GM19372 (cell line): ENCODE measurements around the gene TBL1X.
A peak's percentile ranks its signal among the peaks of the same experiment; 100 is the strongest.
"Not testable (repeated sequence)": the region's sequence is repeated elsewhere in the genome, so short reads cannot be mapped to it uniquely, and the experiment has no call there.

ENCODE experiments used
- ATAC-seq: cut with Tn5 transposase; IDR thresholded peaks from one replicate; pipeline ENCODE4 v1.9.1; 2021; ENCODE audit warnings: mild to moderate bottlenecking, low read depth, moderate library complexity; ENCODE audit not compliant: unreplicated experiment

TBL1X gene

DNA sequence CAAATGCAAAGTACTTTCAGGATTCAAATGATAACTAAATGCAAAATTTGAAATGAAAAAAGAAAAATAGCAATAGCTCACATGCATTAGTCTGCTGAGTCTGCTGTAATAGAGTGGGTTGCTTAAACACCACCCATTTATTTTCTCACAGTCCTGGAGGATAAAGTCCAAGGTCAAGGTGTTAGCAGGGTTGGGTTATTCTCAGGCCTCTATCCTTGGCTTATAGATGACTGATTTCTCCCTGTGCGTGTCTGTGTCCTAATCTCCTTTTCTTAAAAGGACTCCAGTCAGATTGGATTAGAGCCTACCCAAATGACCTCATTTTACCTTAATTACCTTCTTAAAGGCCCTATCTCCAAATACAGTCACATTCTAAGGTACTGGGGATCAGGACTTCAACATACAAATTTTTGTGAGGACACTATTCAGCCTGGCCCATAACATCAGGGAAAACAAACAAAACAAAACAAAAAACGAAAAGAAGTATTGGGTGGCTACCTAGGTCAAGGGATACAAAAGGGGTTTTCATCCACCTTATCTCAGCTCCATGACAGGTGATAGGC is 6.3 kb upstream of the TBL1X start:
- ATAC-seq = no peak

DNA sequence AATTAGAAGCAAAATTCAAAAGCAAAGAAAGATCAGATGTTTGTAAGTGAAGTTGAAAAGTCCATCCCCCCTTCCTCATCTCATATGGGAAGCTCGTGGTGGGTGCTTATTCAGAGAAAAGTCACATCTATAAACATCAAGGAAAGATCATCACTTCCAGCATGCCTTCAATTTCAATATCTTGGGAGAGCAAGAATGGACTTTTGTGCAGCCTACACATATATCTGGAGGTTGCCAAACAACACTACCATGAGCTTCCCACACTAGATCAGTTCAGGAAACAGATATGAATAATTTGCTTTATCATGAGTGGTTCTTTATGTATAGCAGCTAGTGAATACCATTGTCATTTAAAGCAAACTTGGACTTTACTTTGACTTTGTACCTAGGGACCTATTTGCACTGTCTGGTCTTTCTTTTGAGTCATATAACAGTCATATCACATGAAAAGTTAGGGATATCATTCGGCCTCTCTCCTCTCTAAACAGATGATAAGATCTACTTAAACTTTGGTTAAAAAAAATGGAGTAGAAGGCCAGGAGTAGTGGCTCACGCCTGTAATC is 5.6 kb upstream of the TBL1X start:
- ATAC-seq = no peak

DNA sequence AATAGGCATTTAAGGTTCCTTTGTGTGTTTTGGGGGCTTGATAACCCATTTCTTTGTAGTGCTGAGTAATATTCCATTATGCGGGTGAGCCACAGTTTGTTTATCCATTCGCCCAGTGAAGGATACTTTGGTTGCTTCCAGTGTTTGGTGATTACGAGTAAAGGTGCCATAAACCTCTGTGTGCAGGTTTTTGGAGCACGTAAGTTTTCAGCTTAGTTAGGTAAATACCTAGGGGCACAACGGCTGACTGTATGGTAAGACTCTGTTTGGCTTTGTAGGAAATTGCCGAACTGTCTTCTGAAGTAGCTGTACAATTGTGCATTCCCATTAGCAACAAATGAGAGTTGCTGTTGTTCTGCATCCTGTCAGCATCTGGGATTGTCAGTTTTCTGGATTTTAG is 3.8 kb upstream of the TBL1X start:
- ATAC-seq = no peak

DNA sequence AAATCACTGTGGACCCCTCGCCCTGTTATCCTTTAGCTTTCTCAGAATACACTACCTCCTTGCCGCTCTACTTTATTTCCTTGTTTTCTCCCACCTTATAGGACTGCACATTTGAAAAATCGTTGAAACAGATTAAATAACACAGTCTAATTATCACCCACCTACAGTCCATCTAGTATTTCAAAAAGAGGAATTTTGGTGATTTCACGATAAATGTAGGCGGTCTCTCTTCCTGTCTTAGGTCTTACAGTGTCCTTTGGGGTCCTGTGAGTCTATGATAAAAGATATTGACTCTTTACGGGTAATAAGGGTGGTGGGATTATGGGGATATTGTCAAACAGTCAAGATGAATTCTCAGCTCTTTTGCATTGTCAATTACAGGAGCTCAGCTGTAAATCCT is 2.4 kb upstream of the TBL1X start:
- no peak for ATAC-seq

DNA sequence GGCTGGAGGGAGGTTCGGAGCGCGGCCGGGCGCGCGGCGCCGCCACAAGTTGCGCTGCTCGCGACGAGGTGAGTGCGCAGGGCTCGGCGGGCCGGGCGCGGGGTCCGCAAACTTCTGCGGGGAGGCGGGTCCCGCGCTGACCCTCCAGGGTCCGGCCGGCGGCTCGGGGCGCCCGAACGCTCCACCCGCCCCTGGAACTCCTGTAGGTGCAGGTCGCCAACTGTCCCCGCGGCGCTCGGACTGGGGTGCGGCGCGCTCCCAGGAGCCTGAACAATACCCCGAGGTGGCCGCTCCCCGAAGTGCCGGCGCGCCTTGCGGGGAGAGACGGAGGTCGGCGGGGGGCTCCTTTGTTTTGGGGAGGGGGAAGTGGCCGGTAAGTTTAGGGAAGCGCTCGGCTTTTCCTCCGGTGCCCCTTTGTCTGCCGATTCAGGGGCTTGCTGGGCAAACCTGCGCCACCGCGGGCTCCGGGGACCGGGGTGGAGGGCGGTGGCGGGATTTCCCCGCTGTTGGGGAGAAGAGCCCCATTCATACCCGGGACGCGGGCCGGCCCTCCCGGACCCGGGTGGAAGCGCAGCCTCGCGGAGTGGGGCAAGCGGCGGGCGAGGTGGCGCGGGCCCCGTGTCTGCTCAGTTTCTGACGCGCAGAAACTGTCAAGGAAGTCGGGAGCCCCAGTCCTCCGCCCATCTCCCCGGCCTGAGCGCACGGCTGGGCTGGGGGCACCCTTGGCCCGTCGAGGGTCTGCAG is 694 bp downstream of the TBL1X start:
- ATAC-seq = peak; percentile 8

DNA sequence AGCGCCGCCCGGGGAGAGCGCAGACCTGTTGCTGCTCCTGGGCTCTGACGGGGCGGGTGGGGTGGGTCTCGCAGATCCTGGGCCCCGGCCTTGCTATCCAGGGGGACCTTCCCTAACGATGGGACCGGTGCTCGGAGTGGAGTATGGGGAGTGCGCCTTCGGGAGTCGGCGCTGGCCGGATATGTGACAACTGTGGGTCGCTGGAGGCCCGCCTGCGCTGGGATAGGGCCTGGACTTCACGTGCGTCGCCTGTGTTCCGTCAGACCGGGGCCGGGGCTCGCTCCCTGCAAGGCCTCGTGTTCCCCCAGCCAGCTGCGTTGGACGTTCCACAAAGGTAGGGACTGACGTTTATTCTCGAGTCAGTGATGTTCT is 1.3 kb downstream of the TBL1X start:
- ATAC-seq = no peak

DNA sequence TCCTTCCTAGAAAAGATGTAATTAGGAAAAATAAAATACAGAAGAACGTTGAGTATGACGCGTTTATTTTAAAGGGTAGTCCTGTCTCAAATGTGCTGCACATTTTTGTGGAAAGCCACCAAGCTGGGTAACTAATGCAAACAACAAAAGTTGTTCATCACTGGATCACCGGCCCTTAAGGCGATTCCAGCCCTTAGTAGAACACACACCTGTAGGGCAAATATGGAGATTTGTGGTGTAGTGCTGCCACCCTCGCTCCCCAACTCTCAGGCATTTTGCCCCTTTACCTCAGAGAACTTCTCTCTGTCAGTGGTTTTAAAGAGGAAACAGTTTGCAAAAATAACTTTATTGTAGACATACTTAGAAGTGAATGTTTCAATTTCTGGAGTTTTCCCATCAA is 1.9 kb downstream of the TBL1X start:
- no peak for ATAC-seq

DNA sequence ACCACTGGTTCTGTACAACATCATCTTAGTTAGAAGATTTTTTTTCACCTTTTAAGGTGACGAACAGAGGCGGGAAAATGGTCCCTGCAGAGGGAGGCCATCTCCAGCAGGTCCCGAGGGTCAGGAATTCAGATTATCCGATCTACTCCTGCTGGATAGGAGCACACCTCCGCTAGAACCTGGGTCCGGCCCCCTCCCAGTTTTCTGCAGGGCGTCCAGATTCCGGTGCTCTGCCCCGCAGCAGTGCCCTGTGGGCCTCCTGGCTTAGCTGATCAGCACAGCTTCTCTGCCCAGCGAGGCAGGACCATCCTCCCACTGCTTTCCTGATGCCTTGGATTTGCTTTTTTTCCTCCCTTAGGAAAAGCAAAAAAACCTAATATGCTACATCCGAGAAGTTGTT is 2.3 kb downstream of the TBL1X start:
- ATAC-seq = no peak

DNA sequence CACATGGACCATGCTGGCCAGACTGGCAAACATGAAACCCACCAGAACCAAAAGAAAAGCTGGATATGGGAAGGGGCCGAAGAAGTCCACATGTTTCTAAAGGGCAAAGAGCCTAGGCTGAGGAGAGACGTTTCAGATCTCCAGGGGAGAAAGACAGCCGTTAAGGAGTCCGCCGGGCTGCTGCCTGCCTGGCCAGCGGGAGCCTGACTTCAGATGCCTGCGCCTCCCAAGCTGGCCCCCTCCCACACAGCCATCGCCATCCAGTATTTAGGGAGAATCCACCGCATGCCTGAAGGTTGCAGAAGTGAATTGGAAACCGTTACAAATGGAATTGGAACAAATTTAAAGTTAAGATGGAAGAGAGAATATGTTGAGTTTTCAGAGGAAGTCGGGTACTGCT is 2.9 kb downstream of the TBL1X start:
- ATAC-seq = no peak

DNA sequence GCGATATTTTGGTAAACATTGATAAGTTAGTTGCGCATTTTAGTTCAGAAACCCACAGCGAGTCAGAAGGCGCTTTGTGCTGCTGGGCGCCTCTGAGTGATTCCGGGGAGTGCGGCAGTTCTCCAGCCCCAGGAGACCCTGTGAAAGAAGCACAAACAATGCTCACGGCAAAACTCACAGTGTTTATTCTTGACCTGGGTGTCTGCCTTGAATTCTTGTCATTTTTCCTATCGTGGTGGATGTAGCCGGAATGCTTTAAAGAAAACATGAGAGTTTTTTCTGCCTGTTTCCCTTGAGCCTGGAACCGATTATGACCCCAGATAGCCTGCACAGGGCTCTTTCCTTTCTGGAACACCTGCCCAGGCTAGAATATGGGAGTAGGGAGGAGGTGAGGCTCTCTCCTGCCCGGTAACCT is 6.7 kb downstream of the TBL1X start:
- no peak for ATAC-seq

DNA sequence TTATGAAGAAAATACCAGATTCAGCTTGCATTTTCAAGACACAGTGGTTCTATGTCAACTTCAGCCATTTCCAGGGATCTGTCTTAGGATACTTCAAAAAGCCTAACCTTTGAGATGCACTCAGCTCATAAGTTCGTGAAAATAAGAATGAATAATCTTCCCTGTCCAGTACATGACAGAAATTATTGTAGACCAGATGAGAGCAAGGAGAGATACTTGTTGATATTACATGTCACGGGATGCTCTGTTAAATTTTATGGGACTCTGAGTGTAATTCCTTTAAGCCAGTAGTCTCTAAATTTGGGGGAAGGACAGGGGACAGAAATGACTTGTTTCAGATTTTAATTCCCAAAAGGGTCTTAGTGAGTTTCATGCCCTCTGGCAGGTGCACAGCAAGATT is 8.8 kb downstream of the TBL1X start:
- no peak for ATAC-seq

DNA sequence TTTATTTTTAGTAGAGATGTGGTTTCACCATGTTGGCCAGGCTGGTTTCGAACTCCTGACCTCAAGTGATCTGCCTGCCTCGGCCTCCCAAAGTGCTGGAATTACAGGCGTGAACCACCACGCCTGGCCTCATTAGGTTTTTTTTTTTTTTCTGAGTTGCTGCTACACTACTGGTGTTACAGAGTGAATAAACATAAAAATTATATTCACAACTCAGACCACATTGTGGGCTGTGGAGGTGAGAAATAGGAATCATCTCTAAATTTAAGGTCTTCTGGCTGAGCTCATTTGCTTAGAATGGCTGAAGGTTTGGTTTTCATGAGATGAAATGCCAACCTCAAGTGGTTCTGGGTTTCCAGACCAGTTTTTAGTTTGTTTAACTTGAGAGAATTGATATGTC is 10.6 kb downstream of the TBL1X start:
- ATAC-seq = not testable (repeated sequence)

DNA sequence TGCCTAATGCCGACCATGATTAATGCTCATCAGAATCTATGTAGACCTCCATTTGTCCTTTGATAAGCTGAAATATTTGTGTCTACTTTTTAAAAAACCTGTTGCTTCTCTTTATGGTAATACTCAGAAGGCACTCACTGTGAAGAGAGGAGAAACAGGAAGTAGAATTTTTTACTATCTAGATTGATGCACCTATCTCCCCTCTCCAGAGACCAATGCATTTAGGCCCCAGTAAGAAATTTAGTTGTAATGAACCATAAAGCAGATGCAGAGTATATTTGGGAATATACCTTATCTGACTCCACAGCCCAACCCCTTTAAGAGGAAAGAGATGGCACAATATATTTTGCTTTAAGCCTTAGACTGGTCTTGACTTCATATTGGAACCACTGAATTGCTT is 11.1 kb downstream of the TBL1X start:
- ATAC-seq = no peak

DNA sequence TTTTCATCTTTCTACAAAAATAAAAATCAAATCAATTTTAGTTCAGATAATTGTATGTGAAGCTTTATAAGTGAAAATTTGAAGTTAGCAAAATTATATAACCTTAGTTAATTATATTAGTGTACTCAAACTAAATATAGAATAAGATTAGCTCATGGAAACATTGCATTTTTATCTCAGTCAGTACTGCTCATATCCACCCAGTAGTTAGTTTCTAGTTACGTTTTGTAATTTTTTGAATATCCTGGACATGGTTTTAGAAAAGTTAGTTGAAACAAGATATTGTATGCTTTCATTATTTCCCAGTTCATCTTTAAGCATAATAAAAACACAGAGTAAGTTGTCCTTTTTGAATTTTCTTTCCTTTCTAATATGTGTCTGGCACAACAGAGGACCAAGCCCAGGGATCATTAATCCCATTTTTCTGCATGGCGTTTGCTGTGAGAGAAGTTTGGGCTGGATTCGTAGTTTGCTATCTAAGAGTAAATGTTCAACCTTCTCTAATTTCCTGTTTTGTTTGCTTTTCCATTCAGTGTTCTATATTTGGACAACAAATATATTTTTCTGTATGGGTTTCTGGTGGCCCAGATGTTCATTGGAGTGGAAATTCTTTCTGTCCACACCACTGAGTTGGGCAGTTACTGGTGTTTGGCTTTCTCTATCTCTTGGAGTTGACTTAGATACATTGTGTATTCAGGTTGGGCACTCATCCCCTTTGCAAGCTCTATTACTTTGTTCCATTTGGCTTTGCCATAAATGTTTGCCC is 12.1 kb downstream of the TBL1X start:
- no peak for ATAC-seq

DNA sequence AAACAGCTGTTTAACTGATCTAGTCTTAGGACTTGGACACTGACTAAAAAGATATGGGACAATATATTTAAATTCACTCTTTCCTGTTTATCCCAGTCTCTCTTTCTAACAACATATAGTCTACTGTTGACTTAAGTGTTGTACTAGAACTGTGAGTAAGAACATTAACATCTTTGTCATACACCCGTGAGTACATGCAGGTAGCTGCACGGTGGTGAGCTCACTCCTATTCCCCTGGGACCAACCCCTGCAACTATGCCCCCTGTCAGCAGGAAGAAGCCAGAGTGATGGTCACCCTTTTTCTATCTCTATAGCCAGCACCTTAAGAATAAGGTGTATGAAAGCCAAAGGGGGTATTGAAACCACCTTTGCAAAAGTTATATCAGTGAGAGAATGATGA is 17.6 kb downstream of the TBL1X start:
- no peak for ATAC-seq

DNA sequence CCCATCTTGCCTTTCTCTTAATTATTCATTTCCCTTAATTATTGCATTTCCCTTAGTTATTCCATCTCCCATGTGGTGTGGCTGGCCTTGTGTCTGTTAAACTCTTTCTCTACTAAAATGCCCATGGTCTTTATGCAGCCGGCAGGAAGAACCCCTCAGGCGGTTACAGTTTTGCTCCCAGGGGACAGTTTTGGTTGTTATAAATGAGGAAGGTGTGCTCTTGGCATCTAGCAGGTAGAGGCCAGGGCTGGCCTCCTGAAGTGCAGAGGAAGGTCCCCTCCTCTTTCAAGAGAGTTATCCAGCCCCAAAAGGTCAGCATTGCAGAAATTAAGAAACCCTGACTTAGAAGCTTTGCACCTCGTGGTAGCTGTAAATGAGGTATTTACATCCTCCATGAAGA is 18.0 kb downstream of the TBL1X start:
- no peak for ATAC-seq

DNA sequence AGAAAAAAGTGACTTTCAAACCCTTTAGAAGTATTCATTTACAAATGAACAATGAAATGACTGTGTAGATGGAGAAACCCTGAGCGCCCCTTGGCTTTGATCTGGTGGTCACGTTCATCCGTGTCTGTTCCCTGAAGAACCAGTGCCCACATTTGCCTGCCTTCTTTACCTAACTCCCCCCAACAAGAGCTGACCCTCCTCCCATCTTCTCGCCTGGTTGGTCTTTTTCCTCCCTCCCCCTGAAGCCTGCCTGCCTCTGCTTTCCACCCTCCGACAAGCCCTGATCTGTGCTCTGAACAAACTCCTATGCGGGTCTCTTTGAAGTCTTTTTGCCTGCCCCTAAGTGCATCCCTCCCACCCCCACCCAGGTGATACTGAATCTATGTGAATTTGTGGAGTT is 18.5 kb downstream of the TBL1X start:
- no peak for ATAC-seq

DNA sequence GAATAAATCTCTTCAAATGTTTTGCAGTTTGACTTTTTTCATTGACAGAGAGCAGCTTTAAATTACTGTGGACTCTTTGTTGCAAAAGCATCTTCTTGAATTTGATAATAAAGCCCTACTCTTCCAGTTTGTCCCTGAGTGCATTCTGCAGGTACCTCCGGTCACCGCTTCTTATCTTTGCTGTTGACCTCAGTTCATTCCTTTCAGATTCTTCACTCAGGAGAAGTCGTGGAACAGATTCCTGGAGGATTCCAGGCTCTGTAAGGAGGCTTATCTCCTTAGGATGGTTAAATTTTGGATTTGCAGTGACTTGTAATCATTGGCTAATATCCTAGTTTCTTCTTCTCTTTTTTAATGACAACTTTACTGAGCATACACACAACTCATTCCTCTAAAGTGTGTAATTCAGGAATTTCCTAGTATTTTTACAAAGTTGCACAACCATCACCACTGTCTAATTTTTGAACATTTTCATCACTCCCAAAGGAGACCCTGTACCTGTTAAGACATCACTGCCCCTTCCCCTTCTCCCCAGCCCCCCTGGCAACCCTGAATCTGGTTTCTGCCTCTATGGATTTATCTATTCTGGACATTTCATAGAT is 22.0 kb downstream of the TBL1X start:
- no peak for ATAC-seq

DNA sequence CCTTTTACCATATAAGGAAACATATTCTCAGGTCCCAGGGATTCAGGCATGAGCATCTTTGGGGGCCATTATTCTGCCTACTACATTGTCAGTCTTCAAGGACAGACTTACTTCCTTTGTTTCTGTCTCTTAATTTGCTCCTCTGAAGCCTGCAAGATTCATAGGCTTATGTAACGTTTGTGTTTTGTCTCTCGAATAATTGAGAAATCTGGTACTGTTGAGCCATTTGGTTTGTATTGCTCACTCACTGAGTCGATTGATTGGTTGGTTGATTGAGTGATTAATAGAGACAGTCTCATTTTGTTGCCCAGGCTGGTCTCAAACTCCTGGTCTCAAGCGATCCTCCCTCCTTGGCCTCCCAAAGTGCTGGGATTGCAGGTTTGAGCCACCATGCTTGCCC is 23.7 kb downstream of the TBL1X start:
- no peak for ATAC-seq

DNA sequence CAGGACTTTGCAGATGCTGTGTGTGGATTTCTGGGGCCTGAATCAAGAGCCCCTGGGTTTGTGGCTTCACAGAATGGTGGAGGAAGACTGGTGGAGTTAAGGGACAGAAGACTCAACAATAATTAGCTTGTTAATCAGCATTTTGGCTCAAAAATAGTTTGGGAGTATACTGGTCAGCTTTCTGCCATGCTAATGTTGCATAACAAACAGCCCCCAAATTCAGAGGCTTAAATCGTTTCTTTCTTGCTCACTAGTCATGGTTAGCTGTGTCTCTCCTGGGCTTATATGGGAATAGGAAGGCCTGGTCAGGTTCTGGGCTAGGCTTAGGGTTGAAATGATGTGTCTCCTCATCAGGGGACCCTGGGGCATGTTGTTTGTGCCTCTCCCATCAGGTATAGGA is 24.4 kb downstream of the TBL1X start:
- no peak for ATAC-seq

DNA sequence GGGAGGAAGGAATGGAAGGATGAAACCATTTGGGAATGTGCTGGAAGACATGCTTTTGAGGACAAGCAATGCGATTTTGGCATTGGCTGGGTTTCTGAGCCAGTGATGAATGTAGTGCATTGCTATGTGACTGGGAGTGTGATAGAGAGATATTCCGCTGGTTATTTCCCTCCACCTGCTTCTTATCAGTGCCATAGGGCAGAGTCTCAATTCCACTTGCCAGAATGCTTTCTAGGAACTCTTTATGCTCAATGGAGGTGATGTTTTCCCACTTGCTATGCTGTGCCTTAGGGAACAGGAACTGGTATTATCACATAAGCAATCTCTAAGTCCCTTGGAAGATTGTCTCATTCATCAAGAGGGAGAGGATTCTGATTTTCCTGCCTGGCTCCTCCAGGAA is 28.0 kb downstream of the TBL1X start:
- ATAC-seq = no peak
